Peyer's patch (tissue), 4 donors: ENCODE data around the gene MKI67.

Source experiments
- CTCF ChIP-seq, 6 experiments: fragments of 450-650 bp in 4 of 6; fragments of 200-600 bp in 2 of 6; sonication (generic) in 1 of 6; IDR thresholded peaks; one replicate each; pipeline ENCODE4 v1.5.1; 2017 to 2019; ENCODE audit warnings: antibody characterized with exemption in 6 of 6, mild to moderate bottlenecking in 3 of 6, moderate library complexity in 1 of 6
- POLR2A ChIP-seq, 2 donors: fragments of 450-650 bp; IDR thresholded peaks; one replicate each; pipeline ENCODE4 v1.5.1; 2017; ENCODE audit warnings: antibody characterized with exemption in 2 of 2, mild to moderate bottlenecking in 2 of 2, moderate library complexity in 2 of 2

GRCh38 chr10:128113026-128113425 is 13.2 kb downstream of the MKI67 start:
- no peak for TF ChIP-seq CTCF (IDR thresholded peaks at IDR 0.05)
- TF ChIP-seq POLR2A (IDR thresholded peaks at IDR 0.05): no peak
